Esophagus squamous epithelium (tissue), 5 donors: Measurements from ENCODE around the gene NEUROD2. TPM values are rescaled to one million over a fixed set of nuclear protein-coding genes. Genes with fewer than 3 reads are reported as not detected.
A peak's percentile ranks its signal among the peaks of the same experiment; 100 is the strongest.

Experiments
- DNase-seq: peaks from one replicate; lab custom pipeline; 2025; lab: John Stamatoyannopoulos, UW
- H3K27ac ChIP-seq, 4 donors: fragments of 200-600 bp; sonication (generic); one replicate each; pipeline ENCODE4 v1.5.1; 2016 to 2019; ENCODE audit warnings: mild to moderate bottlenecking in 1 of 4
- H3K27me3 ChIP-seq, 4 donors: fragments of 200-600 bp; sonication (generic); 1 replicate in 3 of 4; 2 replicates in 1 of 4; pipeline versions ENCODE4 v1.5.1 to v1.6.0; 2017 to 2021; ENCODE audit warnings: antibody characterized with exemption in 1 of 4
- H3K36me3 ChIP-seq, 3 donors: fragments of 200-600 bp; sonication (generic); one replicate each; pipeline ENCODE4 v1.5.1; 2016 to 2019
- H3K4me1 ChIP-seq, 3 donors: fragments of 200-600 bp; sonication (generic); one replicate each; pipeline ENCODE4 v1.5.1; 2017 to 2019
- H3K4me3 ChIP-seq, 4 donors: fragments of 200-600 bp; sonication (generic); 1 replicate in 3 of 4; 2 replicates in 1 of 4; pipeline ENCODE4 v1.5.1; 2016 to 2019; ENCODE audit warnings: mild to moderate bottlenecking in 2 of 4, moderate library complexity in 1 of 4
- H3K9me3 ChIP-seq, 3 donors: fragments of 200-600 bp; sonication (generic); one replicate each; pipeline ENCODE4 v1.5.1; 2016 to 2019
- POLR2A ChIP-seq, 4 donors: fragments of 450-650 bp; IDR thresholded peaks; one replicate each; pipeline ENCODE4 v1.6.1; 2017; ENCODE audit warnings: antibody characterized with exemption in 4 of 4, mild to moderate bottlenecking in 4 of 4, moderate library complexity in 3 of 4
- WGBS, 2 donors: methylation state at CpG; one replicate each; pipeline ENCODE4 v1.1.5; 2018; 5-methylcytosine and 5-hydroxymethylcytosine counted together
- intact Hi-C: fragments of 100-400 bp; cut with DNase I; formaldehyde crosslinking; loops from one replicate; pipeline ENCODE4 v1.15.0; 2022
- total RNA-seq, 4 donors: library from RNA; depleted of rRNA; stranded (reverse); fragments of >200 nt; gene quantifications; one replicate each; pipeline ENCODE4 v1.1.0, GENCODE V29; 2016
- TF ChIP-seq, protein P1 (sequence below), 6 experiments: fragments of 450-650 bp in 4 of 6; fragments of 200-600 bp in 2 of 6; sonication (generic) in 2 of 6; IDR thresholded peaks; one replicate each; pipeline ENCODE4 v1.5.1; 2016 to 2019; ENCODE audit warnings: antibody characterized with exemption in 6 of 6, mild to moderate bottlenecking in 4 of 6, moderate library complexity in 4 of 6
- donor health status: DM: yes; HTN: yes; CAD: no.

NEUROD2 gene
- total RNA-seq, 4 donors from 2014 or later: not detected

DNA sequence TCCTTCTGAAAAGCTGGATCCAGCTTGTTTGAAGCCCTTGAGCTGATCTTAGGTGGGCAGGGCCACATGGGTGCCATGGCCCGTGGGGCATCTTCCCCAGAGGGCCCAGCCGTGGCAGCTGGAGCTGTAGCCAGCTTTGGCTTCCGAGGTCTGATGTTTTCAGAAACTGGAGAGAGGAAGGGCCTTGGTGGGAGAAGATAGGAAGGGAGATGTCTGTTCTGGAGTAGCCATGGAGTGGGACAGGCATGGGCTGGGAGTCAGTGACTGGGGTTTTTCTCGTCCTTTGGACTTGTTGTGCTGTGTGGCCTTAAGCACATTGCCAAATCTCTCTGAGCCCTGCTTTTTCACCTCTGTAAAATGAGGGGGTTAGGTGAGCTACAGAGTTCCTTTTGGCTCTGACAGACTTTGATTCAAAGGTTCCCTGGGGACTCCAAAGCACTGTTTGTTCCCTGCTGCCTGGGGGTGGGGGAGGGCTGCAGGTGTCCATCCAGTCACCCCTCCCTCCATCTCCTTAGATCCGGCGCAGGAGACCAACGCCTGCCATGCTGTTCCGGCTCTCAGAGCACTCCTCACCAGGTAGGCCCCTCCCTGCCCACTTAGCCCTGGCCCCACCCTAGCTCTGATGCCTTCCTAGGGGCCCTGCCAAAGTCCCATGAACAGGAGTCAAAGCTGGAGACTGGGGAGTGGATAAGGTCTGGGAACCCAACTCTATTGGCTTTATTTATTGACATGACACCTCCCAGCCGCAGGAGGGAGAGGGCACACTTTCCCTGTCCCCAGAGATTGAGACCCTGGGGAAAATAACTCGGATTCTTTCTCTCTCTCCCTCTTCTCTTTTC is 21.2 kb upstream of the NEUROD2 start:
- TF ChIP-seq, protein P1, sequence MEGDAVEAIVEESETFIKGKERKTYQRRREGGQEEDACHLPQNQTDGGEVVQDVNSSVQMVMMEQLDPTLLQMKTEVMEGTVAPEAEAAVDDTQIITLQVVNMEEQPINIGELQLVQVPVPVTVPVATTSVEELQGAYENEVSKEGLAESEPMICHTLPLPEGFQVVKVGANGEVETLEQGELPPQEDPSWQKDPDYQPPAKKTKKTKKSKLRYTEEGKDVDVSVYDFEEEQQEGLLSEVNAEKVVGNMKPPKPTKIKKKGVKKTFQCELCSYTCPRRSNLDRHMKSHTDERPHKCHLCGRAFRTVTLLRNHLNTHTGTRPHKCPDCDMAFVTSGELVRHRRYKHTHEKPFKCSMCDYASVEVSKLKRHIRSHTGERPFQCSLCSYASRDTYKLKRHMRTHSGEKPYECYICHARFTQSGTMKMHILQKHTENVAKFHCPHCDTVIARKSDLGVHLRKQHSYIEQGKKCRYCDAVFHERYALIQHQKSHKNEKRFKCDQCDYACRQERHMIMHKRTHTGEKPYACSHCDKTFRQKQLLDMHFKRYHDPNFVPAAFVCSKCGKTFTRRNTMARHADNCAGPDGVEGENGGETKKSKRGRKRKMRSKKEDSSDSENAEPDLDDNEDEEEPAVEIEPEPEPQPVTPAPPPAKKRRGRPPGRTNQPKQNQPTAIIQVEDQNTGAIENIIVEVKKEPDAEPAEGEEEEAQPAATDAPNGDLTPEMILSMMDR (IDR thresholded peaks at IDR 0.05): no peak
- no peak for TF ChIP-seq POLR2A (IDR thresholded peaks at IDR 0.05)
- no peaks in the 10 kb centered on the region for H3K9me3 ChIP-seq
- H3K27ac ChIP-seq: peak overlapping the region in 1 of 4 donors; percentile 80
- no peak for DNase-seq
- no peaks in the 10 kb centered on the region for H3K36me3 ChIP-seq
- H3K4me1 ChIP-seq: peaks cover 31 to 74% (median 33%) of the 10 kb centered on the region in 3 donors
- peaks cover 0 to 77% (median 9%) of the 10 kb centered on the region in 4 donors for H3K27me3 ChIP-seq
- intact Hi-C loops: no loop called here
- 67 to 71% methylated on average over 4 to 9 of the region's 10 CpGs for WGBS, 2 donors
- no peak overlapping the region for H3K4me3 ChIP-seq

DNA sequence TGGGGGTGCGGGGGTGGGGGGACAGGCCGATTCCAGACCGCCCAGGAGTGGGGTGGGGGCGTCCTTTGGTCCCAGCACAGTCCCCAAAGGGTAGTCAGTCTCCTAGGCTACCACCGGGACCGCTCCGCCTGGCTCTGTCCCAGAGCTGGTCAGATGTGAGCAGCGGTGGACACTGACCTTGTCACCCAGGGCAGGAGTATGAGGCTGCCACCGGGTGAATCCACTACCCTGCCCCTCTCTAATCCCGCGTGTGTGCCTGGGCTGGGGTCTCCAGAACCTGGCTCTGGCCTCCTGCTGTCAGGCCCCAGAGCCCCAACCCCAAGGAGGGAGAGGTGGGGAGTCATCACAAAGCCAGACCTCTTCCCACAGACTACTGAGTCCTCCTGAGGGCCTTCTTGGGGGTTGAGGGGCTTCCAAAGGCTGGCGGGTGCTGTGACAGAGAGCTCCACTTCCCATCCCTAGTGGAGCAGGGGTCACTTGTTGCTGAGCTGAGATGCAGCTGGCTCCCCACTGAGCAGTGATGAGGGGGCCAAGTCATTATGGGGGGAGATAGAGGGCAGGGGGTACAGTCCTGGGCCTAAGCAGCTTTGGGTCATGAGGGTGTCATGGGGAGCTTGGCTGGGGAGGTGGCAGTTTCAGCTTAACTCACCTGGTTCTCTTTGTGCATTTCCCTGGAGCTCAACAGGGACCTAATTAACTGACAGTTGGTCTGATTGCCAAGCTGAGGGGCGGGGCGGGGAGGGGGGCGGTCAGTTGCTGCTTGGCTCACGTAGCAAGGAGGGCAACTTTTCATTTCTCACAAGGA is 20.2 kb upstream of the NEUROD2 start:
- no peak for DNase-seq
- WGBS, 2 donors: 17 to 49% methylated on average over 1 to 3 of the region's 16 CpGs
- intact Hi-C loops: no loop called here
- H3K27me3 ChIP-seq: peaks cover 0 to 77% (median 9%) of the 10 kb centered on the region in 4 donors
- no peaks in the 10 kb centered on the region for H3K9me3 ChIP-seq
- TF ChIP-seq, protein P1 (IDR thresholded peaks at IDR 0.05): no peak
- TF ChIP-seq POLR2A (IDR thresholded peaks at IDR 0.05): no peak
- peak overlapping the region in 2 of 4 donors; percentile 50 to 59 for H3K4me3 ChIP-seq
- H3K4me1 ChIP-seq: peaks cover 39 to 84% (median 42%) of the 10 kb centered on the region in 3 donors
- peak overlapping the region in 2 of 4 donors; percentile 42 to 80 for H3K27ac ChIP-seq
- no peaks in the 10 kb centered on the region for H3K36me3 ChIP-seq

DNA sequence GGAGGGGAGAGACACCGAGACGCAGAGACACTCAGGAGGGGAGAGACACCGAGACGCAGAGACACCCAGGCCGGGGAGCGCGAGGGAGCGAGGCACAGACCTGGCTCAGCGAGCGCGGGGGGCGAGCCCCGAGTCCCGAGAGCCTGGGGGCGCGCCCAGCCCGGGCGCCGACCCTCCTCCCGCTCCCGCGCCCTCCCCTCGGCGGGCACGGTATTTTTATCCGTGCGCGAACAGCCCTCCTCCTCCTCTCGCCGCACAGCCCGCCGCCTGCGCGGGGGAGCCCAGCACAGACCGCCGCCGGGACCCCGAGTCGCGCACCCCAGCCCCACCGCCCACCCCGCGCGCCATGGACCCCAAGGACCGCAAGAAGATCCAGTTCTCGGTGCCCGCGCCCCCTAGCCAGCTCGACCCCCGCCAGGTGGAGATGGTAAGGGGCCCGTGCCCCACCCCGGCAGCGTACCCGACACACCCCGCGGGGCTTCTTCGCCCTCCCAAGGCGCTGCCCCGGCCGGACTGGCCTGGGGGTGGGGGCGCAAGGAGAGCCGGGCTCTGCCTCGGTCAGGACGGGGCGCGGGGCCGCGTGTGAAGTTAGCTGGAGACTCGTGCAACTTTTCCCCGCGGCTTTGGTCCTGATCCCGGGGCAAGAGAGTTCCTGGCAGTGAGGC is 19.5 kb upstream of the NEUROD2 start:
- H3K27ac ChIP-seq: peak overlapping the region in 2 of 4 donors; percentile 42 to 80
- intact Hi-C loops: no loop called here
- H3K4me1 ChIP-seq: peaks cover 39 to 82% (median 45%) of the 10 kb centered on the region in 3 donors
- TF ChIP-seq, protein P1 (IDR thresholded peaks at IDR 0.05): no peak
- TF ChIP-seq POLR2A (IDR thresholded peaks at IDR 0.05): no peak
- H3K27me3 ChIP-seq: peaks cover 0 to 76% (median 9%) of the 10 kb centered on the region in 4 donors
- 1 to 10% methylated on average over 7 to 14 of the region's 72 CpGs for WGBS, 2 donors
- peak overlapping the region; percentile 10 to 59 (median 40) for H3K4me3 ChIP-seq
- no peaks in the 10 kb centered on the region for H3K36me3 ChIP-seq
- H3K9me3 ChIP-seq: no peaks in the 10 kb centered on the region
- no peak for DNase-seq

DNA sequence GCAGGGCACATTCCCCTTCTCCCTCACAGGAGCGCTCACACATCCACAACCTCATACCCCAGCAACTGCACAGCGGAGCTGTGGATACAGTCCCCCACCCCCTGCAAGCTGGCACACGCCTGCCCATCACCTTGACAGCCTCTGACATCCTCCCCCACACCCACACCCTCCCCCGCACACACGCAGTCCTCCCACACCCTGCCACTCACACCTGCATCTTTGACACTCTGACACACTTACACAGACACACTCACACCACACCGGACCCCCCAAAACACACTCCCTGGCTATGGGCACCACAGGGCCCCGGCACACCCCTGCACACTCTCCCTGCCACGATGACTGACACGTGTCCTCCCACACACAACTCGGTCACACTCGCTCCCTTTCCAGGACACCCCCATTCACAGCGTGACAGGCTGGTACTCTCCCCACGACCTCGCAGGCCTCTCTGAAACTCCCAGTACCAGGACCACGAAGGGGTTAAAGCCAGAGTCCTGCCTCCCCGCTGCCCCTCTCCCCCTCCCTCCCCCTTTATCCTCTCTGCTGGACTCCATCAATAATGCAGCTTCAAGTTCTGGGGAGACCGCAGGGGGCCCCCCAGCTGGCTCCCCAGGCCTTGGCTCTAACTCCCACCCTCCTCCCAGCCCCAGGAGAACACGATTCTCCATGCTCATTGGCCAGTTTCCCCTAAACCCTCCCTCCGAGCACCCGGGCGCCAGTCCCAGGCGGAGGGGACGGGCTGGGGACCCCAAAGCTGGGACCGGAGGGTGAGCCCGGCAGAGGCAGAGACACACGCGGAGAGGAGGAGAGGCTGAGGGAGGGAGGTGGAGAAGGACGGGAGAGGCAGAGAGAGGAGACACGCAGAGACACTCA is 18.7 kb upstream of the NEUROD2 start, which contains the start of gene PPP1R1B:
PPP1R1B (plus strand) TSS at position 782 of the 876 bp plus-strand sequence. CDS start 441 bp downstream, outside the sequence.
- DNase-seq: no peak
- WGBS, 2 donors: 6 to 18% methylated on average over 21 to 22 of the region's 29 CpGs
- Histone ChIP-seq H3K36me3 (no peaks in the 10 kb centered on the region), H3K27me3 (peaks cover 0 to 72% (median 9%) of the 10 kb centered on the region in 4 donors), H3K4me1 (peaks cover 39 to 82% (median 47%) of the 10 kb centered on the region in 3 donors), H3K4me3 (peak within 1 kb of the TSS; percentile 10 to 59 (median 40)), H3K27ac (peak within 1 kb of the TSS in 2 of 4 donors; percentile 42 to 80), H3K9me3 (no peaks in the 10 kb centered on the region)
- TF ChIP-seq, protein P1 (IDR thresholded peaks at IDR 0.05): no peak
- no peak for TF ChIP-seq POLR2A (IDR thresholded peaks at IDR 0.05)
- intact Hi-C loops: no loop called here
